H1 (cell line): Measurements from ENCODE around the gene PRRT4. TPM values are rescaled to one million over a fixed set of nuclear protein-coding genes. Genes with fewer than 3 reads are reported as not detected.

Experiments used
- CTCF ChIA-PET: fragments of 300-600 bp; sonication (Branson Sonifier 250); formaldehyde crosslinking; loops from one replicate; lab custom pipeline; 2021; ENCODE audit not compliant: partially characterized antibody; lab: Charles Lee
- POLR2A ChIA-PET: fragments of 300-600 bp; sonication (Branson Sonifier 250); formaldehyde crosslinking; loops from one replicate; lab custom pipeline; 2021; ENCODE audit warnings: inconsistent platforms; ENCODE audit not compliant: partially characterized antibody; lab: Charles Lee
- DNase-seq, 2 experiments: peaks; one replicate each; pipeline versions ENCODE4 v3.0.0 to v3.0.0-alpha.2; 2010 to 2022; ENCODE audit warnings: low spot score in 2 of 2, low read depth in 1 of 2, mixed read lengths in 1 of 2
- FAIRE-seq: peaks from 2 replicates; lab custom pipeline; 2011; peaks lifted over from hg19 to GRCh38; lab: Jason Lieb, UNC
- H2AFZ ChIP-seq: 2 replicates; pipeline ENCODE4 v1.8.1; 2012; ENCODE audit warnings: low read length, inconsistent platforms
- H2AK5ac ChIP-seq: 2 replicates; pipeline ENCODE4 v1.6.1; 2013; ENCODE audit warnings: low read depth, low read length
- H2BK120ac ChIP-seq: replicated peaks from 2 replicates; pipeline ENCODE3; 2013; ENCODE audit warnings: low read depth, low read length, inconsistent platforms
- H2BK12ac ChIP-seq: 2 replicates; pipeline ENCODE4 v1.6.1; 2013; ENCODE audit warnings: low read depth, low read length
- H2BK15ac ChIP-seq: 2 replicates; pipeline ENCODE4 v1.6.1; 2013; ENCODE audit warnings: low read length
- H2BK20ac ChIP-seq: 2 replicates; pipeline ENCODE4 v1.6.1; 2013; ENCODE audit warnings: low read length
- H2BK5ac ChIP-seq: 2 replicates; pipeline ENCODE4 v1.6.1; 2013; ENCODE audit warnings: low read depth, low read length
- H3K14ac ChIP-seq: 2 replicates; pipeline ENCODE4 v1.6.1; 2013; ENCODE audit warnings: inconsistent platforms; ENCODE audit not compliant: insufficient read length
- H3K18ac ChIP-seq: 2 replicates; pipeline ENCODE4 v1.6.1; 2013; ENCODE audit warnings: low read length; ENCODE audit errors: extremely low read depth
- H3K23ac ChIP-seq: 2 replicates; pipeline ENCODE4 v1.6.1; 2013; ENCODE audit warnings: inconsistent platforms; ENCODE audit not compliant: insufficient read length
- H3K23me2 ChIP-seq: 2 replicates; pipeline ENCODE4 v1.6.1; 2013; ENCODE audit warnings: low read depth, low read length
- H3K27ac ChIP-seq: 2 replicates; pipeline ENCODE4 v1.6.1; 2011; ENCODE audit warnings: low read depth, low read length, inconsistent platforms
- H3K27me3 ChIP-seq, 4 experiments: replicated peaks in 1 of 4; 1 replicate in 1 of 4; 2 replicates in 3 of 4; pipeline versions ENCODE4 v1.6.1 to v1.8.1; 2011 to 2013; ENCODE audit warnings: low read length in 3 of 4, mild to moderate bottlenecking in 3 of 4, inconsistent platforms in 2 of 4, mixed read lengths in 2 of 4, moderate library complexity in 1 of 4; ENCODE audit not compliant: control insufficient read depth in 3 of 4, insufficient read depth in 3 of 4; ENCODE audit errors: extremely low read depth in 1 of 4
- H3K36me3 ChIP-seq, 4 experiments: 2 replicates each; pipeline versions ENCODE4 v1.6.1 to v1.8.1; 2011 to 2013; ENCODE audit warnings: mild to moderate bottlenecking in 4 of 4, low read length in 3 of 4, moderate library complexity in 2 of 4, control low read depth in 1 of 4, inconsistent platforms in 1 of 4; ENCODE audit not compliant: insufficient read depth in 4 of 4, control insufficient read depth in 2 of 4
- H3K4ac ChIP-seq: replicated peaks from 2 replicates; pipeline ENCODE3; 2013; ENCODE audit warnings: low read length, low read depth, mixed read lengths, inconsistent platforms; ENCODE audit not compliant: insufficient read length
- H3K4me1 ChIP-seq, 4 experiments: replicated peaks in 1 of 4; 1 replicate in 1 of 4; 2 replicates in 3 of 4; pipeline versions ENCODE4 v1.6.1 to v1.8.1; 2011 to 2013; ENCODE audit warnings: low read length in 3 of 4, inconsistent platforms in 2 of 4, mixed read lengths in 1 of 4; ENCODE audit not compliant: insufficient read depth in 4 of 4, control insufficient read depth in 3 of 4
- H3K4me2 ChIP-seq, 2 experiments: 2 replicates each; pipeline versions ENCODE4 v1.6.1 to v1.8.1; 2011 to 2013; ENCODE audit warnings: low read depth in 2 of 2, low read length in 2 of 2, control low read depth in 1 of 2, inconsistent platforms in 1 of 2, mild to moderate bottlenecking in 1 of 2; ENCODE audit not compliant: insufficient read depth in 1 of 2
- H3K4me3 ChIP-seq, 4 experiments: fragments of 200-600, 300-600 bp in 1 of 4; sonication (generic), shearing (Covaris generic), sonication (Bioruptor Twin) in 1 of 4; 2 replicates each; pipeline versions ENCODE4 v1.5.1 to v1.8.1; 2011 to 2016; ENCODE audit warnings: low read length in 4 of 4, low read depth in 3 of 4, control low read depth in 2 of 4, inconsistent platforms in 2 of 4, mild to moderate bottlenecking in 2 of 4, mixed read lengths in 1 of 4, moderate library complexity in 1 of 4; ENCODE audit not compliant: insufficient read depth in 2 of 4; ENCODE audit errors: extremely low read depth in 1 of 4
- H3K56ac ChIP-seq: replicated peaks from 2 replicates; pipeline ENCODE3; 2013; ENCODE audit warnings: low read depth, mild to moderate bottlenecking, mixed read lengths, low read length, inconsistent platforms; ENCODE audit not compliant: insufficient read length
- H3K79me1 ChIP-seq: 2 replicates; pipeline ENCODE4 v1.6.1; 2013; ENCODE audit warnings: low read depth, low read length, control low read depth
- H3K79me2 ChIP-seq, 2 experiments: 2 replicates each; pipeline versions ENCODE4 v1.6.1 to v1.8.1; 2012 to 2013; ENCODE audit warnings: low read length in 2 of 2, mild to moderate bottlenecking in 2 of 2, inconsistent platforms in 1 of 2; ENCODE audit not compliant: insufficient read depth in 2 of 2, control insufficient read depth in 1 of 2
- H3K9ac ChIP-seq, 4 experiments: replicated peaks in 1 of 4; 1 replicate in 1 of 4; 2 replicates in 3 of 4; pipeline versions ENCODE4 v1.6.1 to v1.8.1; 2011 to 2013; ENCODE audit warnings: low read depth in 3 of 4, low read length in 3 of 4, control low read depth in 2 of 4, mild to moderate bottlenecking in 2 of 4, moderate library complexity in 2 of 4, inconsistent platforms in 1 of 4; ENCODE audit errors: extremely low read depth in 1 of 4
- H3K9me3 ChIP-seq, 2 experiments: 2 replicates each; pipeline versions ENCODE4 v1.6.1 to v1.8.1; 2012 to 2013; ENCODE audit warnings: mild to moderate bottlenecking in 2 of 2, moderate library complexity in 2 of 2, control low read depth in 1 of 2, inconsistent platforms in 1 of 2, low read depth in 1 of 2, low read length in 1 of 2, mixed read lengths in 1 of 2; ENCODE audit not compliant: insufficient read depth in 2 of 2
- H4K20me1 ChIP-seq, 2 experiments: replicated peaks in 1 of 2; 2 replicates each; pipeline versions ENCODE3 to v1.8.1; 2011 to 2013; ENCODE audit warnings: inconsistent platforms in 2 of 2, low read length in 2 of 2, mild to moderate bottlenecking in 1 of 2; ENCODE audit not compliant: insufficient read depth in 2 of 2, control insufficient read depth in 1 of 2
- H4K5ac ChIP-seq: 2 replicates; pipeline ENCODE4 v1.6.1; 2013; ENCODE audit warnings: low read length, low read depth, mixed read lengths, inconsistent platforms; ENCODE audit not compliant: insufficient read length
- H4K8ac ChIP-seq: 2 replicates; pipeline ENCODE4 v1.8.0; 2013; ENCODE audit warnings: mild to moderate bottlenecking, moderate library complexity, low read length, inconsistent platforms; ENCODE audit not compliant: insufficient read depth; ENCODE audit errors: extremely low read depth
- H4K91ac ChIP-seq: replicated peaks from 2 replicates; pipeline ENCODE3; 2013; ENCODE audit warnings: low read length, mixed read lengths, inconsistent platforms; ENCODE audit not compliant: insufficient read length
- POLR2A ChIP-seq, 2 experiments: IDR thresholded peaks; 1 replicate in 1 of 2; 2 replicates in 1 of 2; pipeline ENCODE4 v1.6.1; 2011; ENCODE audit warnings: low read depth in 2 of 2, low read length in 2 of 2, mild to moderate bottlenecking in 2 of 2; ENCODE audit errors: control extremely low read depth in 1 of 2
- WGBS, 2 experiments: shearing (Covaris generic) in 1 of 2; methylation state at CpG; one replicate each; pipeline versions ENCODE4 v1.1.6 to v1.1.7; 2013 to 2015; ENCODE audit warnings: low lambda C conversion rate in 2 of 2, mixed read lengths in 2 of 2, inconsistent platforms in 1 of 2, low coverage in 1 of 2, missing lambda C conversion rate in 1 of 2; ENCODE audit not compliant: insufficient replicate concordance in 2 of 2, insufficient coverage in 1 of 2, insufficient read length in 1 of 2; ENCODE audit errors: extremely low coverage in 1 of 2, missing lambda C conversion rate in 1 of 2; 5-methylcytosine and 5-hydroxymethylcytosine counted together
- polyA plus RNA-seq, 7 experiments: library from polyadenylated mRNA; depleted of rRNA in 3 of 7; stranded (reverse) in 5 of 7; unstranded in 2 of 7; fragments of >200 nt in 5 of 7; fragments of 200-250 nt in 2 of 7; gene quantifications; 1 replicate in 5 of 7; 2 replicates in 1 of 7; 4 replicates in 1 of 7; pipeline versions ENCODE4 v1.2.1 to v1.2.3, GENCODE V29; 2011 to 2013; ENCODE audit warnings: missing spikeins in 2 of 7, mixed read lengths in 2 of 7
- total RNA-seq: library from RNA; stranded (reverse); fragmentation: NEBNext Ultra II Directional; extraction: Animal tissue kit (Norgen Biotek cat#: 25700); gene quantifications from 2 replicates; pipeline ENCODE4 v1.2.1, GENCODE V29; 2021

PRRT4 gene
- total and polyA plus RNA-seq, 2 of the 8 experiments (the other 6 are each of a cell fraction or from before 2014, with no cell fraction given), result 0.34 to 1.0 TPM

- H2BK20ac ChIP-seq, result no peak overlapping the region
- no peak overlapping the region for H3K23ac ChIP-seq
- no peak overlapping the region for H2BK15ac ChIP-seq
- no peak overlapping the region for H2AFZ ChIP-seq
- H3K79me1 ChIP-seq, result no peaks in the 10 kb centered on the region
- ChIA-PET CTCF (interaction anchor here (1.7 kb wide), 1 partner anchor 25 kb away, joined by 6 read pairs; no protein-coding TSS in a partner anchor), POLR2A (interaction anchor here (5.8 kb wide), 1 partner anchor 32 kb away, joined by 25 read pairs; no protein-coding TSS in a partner anchor)
- peaks cover 9 to 19% (median 14%) of the 10 kb centered on the region in 4 experiments for H3K4me1 ChIP-seq
- no peak overlapping the region for H3K14ac ChIP-seq
- no peaks in the 10 kb centered on the region for H3K9me3 ChIP-seq
- no peak overlapping the region for H4K8ac ChIP-seq
- H3K4me3 ChIP-seq, result no peak overlapping the region
- FAIRE-seq (no peak), DNase-seq (no peak)
- no peak overlapping the region for H2AK5ac ChIP-seq
- no peaks in the 10 kb centered on the region for H3K79me2 ChIP-seq
- peaks cover 6 to 39% (median 25%) of the 10 kb centered on the region in 4 experiments for H3K36me3 ChIP-seq
- no peak overlapping the region for H2BK12ac ChIP-seq
- no peak overlapping the region for H4K91ac ChIP-seq
- no peak overlapping the region for H2BK120ac ChIP-seq
- no peak overlapping the region for H3K27ac ChIP-seq
- H3K9ac ChIP-seq, result no peak overlapping the region
- no peak overlapping the region for H4K5ac ChIP-seq
- H3K4me2 ChIP-seq, result no peak overlapping the region
- no peak overlapping the region for H3K56ac ChIP-seq
- H3K18ac ChIP-seq, result no peak overlapping the region
- no peak overlapping the region for H2BK5ac ChIP-seq
- no peak for TF ChIP-seq POLR2A (IDR thresholded peaks at IDR 0.05; ENCODE audit: control extremely low read depth in 1 of 2, low read depth in 2 of 2, low read length in 2 of 2)
- WGBS, 2 experiments, result 91% methylated on average over 5 of the region's 5 CpGs; no CpG with 5 or more reads in 1 of the 2 experiments
- no peaks in the 10 kb centered on the region for H3K23me2 ChIP-seq
- no peak overlapping the region for H3K4ac ChIP-seq
- H3K27me3 ChIP-seq, result no peaks in the 10 kb centered on the region
- peaks cover 0 to 2% of the 10 kb centered on the region in 2 experiments for H4K20me1 ChIP-seq
These were observed 57.8 kb downstream of the PRRT4 start for GRCh38 chr7:128303643-128304042.
